GM12872 (cell line): ENCODE measurements around the gene MATN3.

ENCODE experiments used
- CTCF ChIP-seq: IDR thresholded peaks from 3 replicates; pipeline ENCODE4 v1.5.1; 2011; ENCODE audit warnings: low read depth, mild to moderate bottlenecking, low read length, moderate library complexity; ENCODE audit not compliant: insufficient read depth

The MATN3 gene

DNA sequence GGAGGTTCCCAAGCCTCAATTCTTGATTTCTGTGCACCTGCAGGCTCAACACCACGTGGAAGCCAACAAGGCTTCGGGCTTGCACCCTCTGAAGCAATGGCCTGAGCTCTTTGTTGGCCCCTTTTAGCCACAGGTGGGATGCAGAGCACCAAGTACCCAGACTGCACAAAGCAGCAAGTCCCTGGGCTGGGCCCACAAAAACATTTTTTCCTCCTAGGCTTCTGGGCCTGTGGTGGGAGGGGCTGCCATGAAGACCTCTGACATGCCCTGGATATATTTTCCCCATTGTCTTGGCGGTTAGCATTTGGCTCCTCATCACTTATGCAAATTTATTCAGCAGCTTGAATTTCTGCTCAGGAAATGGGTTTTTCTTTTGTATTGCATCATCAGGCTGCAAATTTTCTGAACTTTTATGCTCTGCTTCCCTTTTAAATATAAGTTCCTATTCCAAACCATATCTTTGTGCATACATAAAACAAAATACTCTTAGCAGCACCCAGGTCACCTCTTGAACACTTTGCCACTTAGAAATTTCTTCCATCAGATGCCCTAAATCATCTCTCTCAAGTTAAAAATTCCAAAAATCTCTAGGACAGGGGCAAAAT lies 9.0 kb upstream of the MATN3 start:
- TF ChIP-seq CTCF, result no peak

GRCh38 chr2:20019747-20020146 lies 7.3 kb upstream of the MATN3 start:
- no peak for TF ChIP-seq CTCF

DNA sequence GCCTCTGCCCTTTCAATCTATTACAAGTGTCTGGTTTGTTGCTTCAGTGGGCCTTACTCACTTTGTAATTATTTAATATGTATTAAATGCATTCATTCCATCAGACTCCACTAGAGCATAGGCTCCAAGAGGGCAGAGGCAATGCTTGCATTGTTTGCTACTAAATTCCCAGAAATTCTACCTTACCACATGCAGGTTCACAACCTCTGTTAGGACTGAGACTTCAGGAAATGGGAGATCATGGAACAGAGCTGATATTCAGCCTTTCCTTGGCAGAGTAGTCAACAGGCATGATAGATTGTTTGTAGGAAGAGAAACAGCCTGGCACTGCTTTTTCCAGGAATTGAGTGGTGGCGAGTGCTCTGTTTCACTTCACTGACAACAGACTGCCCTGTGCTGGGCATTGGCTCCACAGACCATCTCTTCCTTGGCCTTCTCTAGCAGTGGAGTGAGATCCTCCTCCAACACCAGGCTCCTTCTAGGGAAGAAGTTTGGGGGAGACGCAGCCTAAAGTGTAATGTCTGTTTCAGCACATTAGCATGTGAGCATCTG lies 6.2 kb upstream of the MATN3 start:
- no peak for TF ChIP-seq CTCF

DNA sequence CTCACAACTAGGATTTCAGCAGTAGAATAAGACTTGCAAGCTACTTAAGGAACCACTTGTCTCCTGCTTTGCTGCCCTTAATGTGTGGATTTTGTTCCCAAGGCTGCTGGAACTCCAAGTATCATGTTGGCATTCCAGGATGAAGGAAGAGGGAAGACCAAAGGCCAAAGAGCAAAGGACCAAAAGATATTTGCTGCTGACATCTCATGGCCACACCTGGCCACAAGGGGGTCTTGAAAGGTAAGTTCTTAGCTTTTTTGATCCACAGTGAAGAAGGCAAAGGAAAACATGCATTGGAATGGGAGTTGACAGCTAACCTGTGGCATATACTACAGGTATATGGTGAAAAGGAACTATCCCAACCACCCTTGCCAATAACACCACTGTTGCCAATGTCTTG lies 3.9 kb upstream of the MATN3 start:
- peak; percentile 26; the same call in 1 of the 3 replicates for TF ChIP-seq CTCF

DNA sequence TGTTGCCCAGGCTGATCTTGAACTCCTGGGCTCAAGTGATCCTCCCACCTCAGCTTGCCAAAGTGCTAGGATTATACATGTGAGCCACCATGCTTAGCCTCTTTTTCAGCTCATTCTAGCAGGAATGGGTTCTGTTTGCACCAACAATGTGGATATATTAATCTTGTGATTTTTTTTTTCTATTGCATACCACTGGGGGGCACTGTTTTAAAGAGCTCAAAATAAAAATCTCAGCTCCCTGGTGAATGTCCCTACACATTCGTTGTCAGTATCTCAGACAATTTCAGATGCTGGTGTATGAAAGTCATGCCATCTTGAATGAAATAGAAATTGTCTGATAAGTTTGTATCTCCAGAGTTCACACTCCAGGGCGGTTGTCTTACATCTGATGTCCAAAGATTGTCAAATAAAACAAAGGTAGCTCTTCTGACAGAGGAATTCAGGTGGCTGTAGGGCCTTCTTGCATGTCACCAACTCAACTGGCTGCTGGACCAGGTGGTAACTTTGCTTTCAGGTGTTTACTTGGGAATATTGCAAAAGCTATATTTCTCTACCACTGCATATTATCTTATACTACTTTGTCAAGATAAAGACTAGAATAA lies 3.1 kb upstream of the MATN3 start:
- TF ChIP-seq CTCF, result peak; percentile 50

DNA sequence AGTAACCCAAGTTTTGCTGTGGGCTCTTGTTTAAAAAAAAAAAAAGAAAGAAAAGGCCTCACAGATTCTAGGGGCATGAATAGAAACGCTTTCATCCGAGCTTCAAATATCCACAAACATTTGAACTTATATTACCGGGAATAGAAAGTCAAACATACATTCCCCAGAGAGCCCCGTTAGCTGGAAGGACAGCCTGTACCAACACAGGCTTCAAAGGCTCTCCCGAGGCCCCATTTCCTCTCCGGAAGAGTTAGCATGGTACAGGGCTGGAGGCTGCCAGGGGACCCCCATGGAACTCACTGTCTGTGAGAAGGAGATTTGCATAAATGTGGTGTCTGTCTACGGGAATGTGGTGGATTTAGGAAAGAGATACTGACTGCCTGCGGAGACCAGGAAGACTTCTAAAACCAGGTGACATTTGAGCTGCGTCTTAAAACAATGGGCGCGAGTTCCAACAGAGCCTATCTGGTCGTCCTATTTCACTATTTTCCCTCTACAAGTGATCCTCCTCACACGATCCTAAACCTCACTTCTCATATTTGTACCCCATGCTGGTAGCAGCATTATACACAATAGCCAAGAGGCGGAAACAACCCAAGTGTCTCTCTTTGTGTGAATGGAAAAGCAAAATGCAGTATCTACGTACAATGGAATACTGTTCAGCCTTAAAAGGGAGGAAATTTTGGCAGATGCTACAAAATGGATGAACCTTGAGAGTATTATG lies 820 bp upstream of the MATN3 start:
- no peak for TF ChIP-seq CTCF

- TF ChIP-seq CTCF, result no peak
These were observed 511 bp downstream of the MATN3 start for GRCh38 chr2:20012032-20012281.
